IMR-90 (cell line): Measurements from ENCODE around the gene CYP26A1.

Experiments used
- CTCF ChIP-seq: conservative IDR thresholded peaks from 2 replicates; pipeline ENCODE4 v1.5.1; 2012; ENCODE audit warnings: mild to moderate bottlenecking, low read depth, low read length, improper control_type of control experiment
- FOS ChIP-seq: fragments of 150-350 bp; IDR thresholded peaks from 2 replicates; pipeline ENCODE4 v1.6.1; 2016; ENCODE audit warnings: low read depth, low read length
- POLR2A ChIP-seq: IDR thresholded peaks from 2 replicates; pipeline ENCODE4 v1.6.1; 2012; ENCODE audit warnings: mild to moderate bottlenecking, low read depth, low read length

DNA sequence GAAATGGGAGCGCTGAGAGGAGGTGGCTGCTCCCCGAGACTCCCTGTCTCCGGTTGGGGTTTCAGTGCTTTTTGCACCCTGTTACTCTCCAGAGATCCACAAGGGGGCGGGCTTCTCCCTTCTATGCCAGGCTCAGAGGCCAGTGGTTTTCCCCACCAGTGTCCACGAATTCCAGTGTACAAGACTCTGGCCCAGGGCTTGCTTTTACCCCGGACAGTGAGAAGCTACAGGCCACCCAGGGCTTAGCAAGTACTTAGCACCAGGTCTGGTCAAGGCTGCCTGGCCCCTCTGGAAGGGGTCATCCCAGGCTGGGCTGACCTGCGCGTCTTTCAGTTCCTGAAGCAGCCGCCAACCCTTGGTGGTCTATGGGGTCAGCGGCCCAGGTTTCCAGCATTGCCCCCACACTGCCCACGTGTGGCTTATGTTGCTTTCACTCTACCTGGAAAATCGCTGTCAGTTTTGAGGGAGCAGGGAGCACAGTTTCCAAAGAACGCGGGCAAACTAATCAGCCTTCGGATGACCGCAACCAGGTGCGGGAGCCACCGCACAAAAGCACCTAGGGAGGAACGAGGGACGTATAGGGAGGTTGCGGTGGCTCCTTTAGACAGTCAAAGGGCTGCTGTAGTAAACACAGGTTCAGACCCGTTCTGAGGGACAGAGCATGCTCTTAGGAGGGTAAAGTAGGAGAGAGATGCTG is 6.8 kb downstream of the CYP26A1 start:
- TF ChIP-seq FOS: no peak
- no peak for TF ChIP-seq POLR2A
- peak; percentile 79 for TF ChIP-seq CTCF
